ENCODE measurements around the gene ANKRD11.

Gene ANKRD11

GRCh38 chr16:89417352-89417751, 73.0 kb downstream of the ANKRD11 start:
- Histone ChIP-seq H3K9ac (ENCODE audit: low read length in 2 of 2) (no peak overlapping the region), H3K27ac (ENCODE audit: low read length) (no peak overlapping the region), H3K9me3 (ENCODE audit: control insufficient read depth in 2 of 2, low read length in 2 of 2) (no peaks in the 10 kb centered on the region), H3K36me3 (ENCODE audit: control insufficient read depth in 2 of 2, insufficient read depth in 2 of 2, low read length in 2 of 2) (peaks cover 0 to 3% of the 10 kb centered on the region in 2 donors), H3K4me3 (ENCODE audit: low read length in 2 of 2) (no peak overlapping the region), H3K27me3 (ENCODE audit: control insufficient read depth in 1 of 2, insufficient read depth in 2 of 2, low read length in 2 of 2) (no peaks in the 10 kb centered on the region), H3K4me1 (ENCODE audit: control insufficient read depth, insufficient read depth, low read length) (peaks cover 29% of the 10 kb centered on the region)

GRCh38 chr16:89413811-89414585, 76.4 kb downstream of the ANKRD11 start:
- Histone ChIP-seq H3K27me3 (ENCODE audit: control insufficient read depth in 1 of 2, insufficient read depth in 2 of 2, low read length in 2 of 2) (no peaks in the 10 kb centered on the region), H3K9me3 (ENCODE audit: control insufficient read depth in 2 of 2, low read length in 2 of 2) (no peaks in the 10 kb centered on the region), H3K27ac (ENCODE audit: low read length) (no peak overlapping the region), H3K4me3 (ENCODE audit: low read length in 2 of 2) (no peak overlapping the region), H3K9ac (ENCODE audit: low read length in 2 of 2) (no peak overlapping the region), H3K36me3 (ENCODE audit: control insufficient read depth in 2 of 2, insufficient read depth in 2 of 2, low read length in 2 of 2) (peaks cover 0 to 3% of the 10 kb centered on the region in 2 donors), H3K4me1 (ENCODE audit: control insufficient read depth, insufficient read depth, low read length) (peaks cover 55% of the 10 kb centered on the region)

GRCh38 chr16:89412811-89413210, 77.5 kb downstream of the ANKRD11 start:
- peaks cover 0 to 3% of the 10 kb centered on the region in 2 donors for H3K36me3 ChIP-seq (ENCODE audit: control insufficient read depth in 2 of 2, insufficient read depth in 2 of 2, low read length in 2 of 2)
- no peak overlapping the region for H3K9ac ChIP-seq (ENCODE audit: low read length in 2 of 2)
- H3K27ac ChIP-seq (ENCODE audit: low read length), result no peak overlapping the region
- H3K4me3 ChIP-seq (ENCODE audit: low read length in 2 of 2), result no peak overlapping the region
- peaks cover 64% of the 10 kb centered on the region for H3K4me1 ChIP-seq (ENCODE audit: control insufficient read depth, insufficient read depth, low read length)
- H3K27me3 ChIP-seq (ENCODE audit: control insufficient read depth in 1 of 2, insufficient read depth in 2 of 2, low read length in 2 of 2), result no peaks in the 10 kb centered on the region
- H3K9me3 ChIP-seq (ENCODE audit: control insufficient read depth in 2 of 2, low read length in 2 of 2), result no peaks in the 10 kb centered on the region

GRCh38 chr16:89411335-89411850, 79.0 kb downstream of the ANKRD11 start:
- H3K36me3 ChIP-seq (ENCODE audit: control insufficient read depth in 2 of 2, insufficient read depth in 2 of 2, low read length in 2 of 2), result no peaks in the 10 kb centered on the region
- H3K4me1 ChIP-seq (ENCODE audit: control insufficient read depth, insufficient read depth, low read length), result peaks cover 71% of the 10 kb centered on the region
- H3K9me3 ChIP-seq (ENCODE audit: control insufficient read depth in 2 of 2, low read length in 2 of 2), result no peaks in the 10 kb centered on the region
- H3K4me3 ChIP-seq (ENCODE audit: low read length in 2 of 2), result peak overlapping the region in 1 of 2 donors; percentile 29
- no peak overlapping the region for H3K27ac ChIP-seq (ENCODE audit: low read length)
- H3K27me3 ChIP-seq (ENCODE audit: control insufficient read depth in 1 of 2, insufficient read depth in 2 of 2, low read length in 2 of 2), result no peaks in the 10 kb centered on the region
- no peak overlapping the region for H3K9ac ChIP-seq (ENCODE audit: low read length in 2 of 2)

GRCh38 chr16:89410794-89411309, 79.5 kb downstream of the ANKRD11 start:
- Histone ChIP-seq H3K9ac (ENCODE audit: low read length in 2 of 2) (no peak overlapping the region), H3K4me1 (ENCODE audit: control insufficient read depth, insufficient read depth, low read length) (peaks cover 76% of the 10 kb centered on the region), H3K36me3 (ENCODE audit: control insufficient read depth in 2 of 2, insufficient read depth in 2 of 2, low read length in 2 of 2) (no peaks in the 10 kb centered on the region), H3K9me3 (ENCODE audit: control insufficient read depth in 2 of 2, low read length in 2 of 2) (no peaks in the 10 kb centered on the region), H3K4me3 (ENCODE audit: low read length in 2 of 2) (peak overlapping the region in 1 of 2 donors; percentile 29), H3K27me3 (ENCODE audit: control insufficient read depth in 1 of 2, insufficient read depth in 2 of 2, low read length in 2 of 2) (no peaks in the 10 kb centered on the region), H3K27ac (ENCODE audit: low read length) (no peak overlapping the region)

- Histone ChIP-seq H3K4me1 (ENCODE audit: control insufficient read depth, insufficient read depth, low read length) (peaks cover 76% of the 10 kb centered on the region), H3K27ac (ENCODE audit: low read length) (no peak overlapping the region)
Measured at GRCh38 chr16:89410322-89410721, 80.0 kb downstream of the ANKRD11 start.

GRCh38 chr16:89409161-89409711, 81.1 kb downstream of the ANKRD11 start:
- no peaks in the 10 kb centered on the region for H3K27me3 ChIP-seq (ENCODE audit: control insufficient read depth in 1 of 2, insufficient read depth in 2 of 2, low read length in 2 of 2)
- no peak overlapping the region for H3K4me3 ChIP-seq (ENCODE audit: low read length in 2 of 2)
- peak overlapping the region; percentile 18 for H3K27ac ChIP-seq (ENCODE audit: low read length)
- no peaks in the 10 kb centered on the region for H3K9me3 ChIP-seq (ENCODE audit: control insufficient read depth in 2 of 2, low read length in 2 of 2)
- H3K9ac ChIP-seq (ENCODE audit: low read length in 2 of 2), result no peak overlapping the region
- peaks cover 78% of the 10 kb centered on the region for H3K4me1 ChIP-seq (ENCODE audit: control insufficient read depth, insufficient read depth, low read length)
- H3K36me3 ChIP-seq (ENCODE audit: control insufficient read depth in 2 of 2, insufficient read depth in 2 of 2, low read length in 2 of 2), result no peaks in the 10 kb centered on the region

More at GRCh38 chr16:89410322-89410721, 80.0 kb downstream of the ANKRD11 start:
- Histone ChIP-seq H3K9ac (ENCODE audit: low read length in 2 of 2) (no peak overlapping the region), H3K4me3 (ENCODE audit: low read length in 2 of 2) (peak overlapping the region in 1 of 2 donors; percentile 29), H3K9me3 (ENCODE audit: control insufficient read depth in 2 of 2, low read length in 2 of 2) (no peaks in the 10 kb centered on the region), H3K36me3 (ENCODE audit: control insufficient read depth in 2 of 2, insufficient read depth in 2 of 2, low read length in 2 of 2) (no peaks in the 10 kb centered on the region), H3K27me3 (ENCODE audit: control insufficient read depth in 1 of 2, insufficient read depth in 2 of 2, low read length in 2 of 2) (no peaks in the 10 kb centered on the region)

- Histone ChIP-seq H3K9me3 (ENCODE audit: control insufficient read depth in 2 of 2, low read length in 2 of 2) (no peaks in the 10 kb centered on the region), H3K27ac (ENCODE audit: low read length) (peak overlapping the region; percentile 18), H3K27me3 (ENCODE audit: control insufficient read depth in 1 of 2, insufficient read depth in 2 of 2, low read length in 2 of 2) (no peaks in the 10 kb centered on the region), H3K36me3 (ENCODE audit: control insufficient read depth in 2 of 2, insufficient read depth in 2 of 2, low read length in 2 of 2) (no peaks in the 10 kb centered on the region), H3K4me1 (ENCODE audit: control insufficient read depth, insufficient read depth, low read length) (peaks cover 74% of the 10 kb centered on the region), H3K4me3 (ENCODE audit: low read length in 2 of 2) (peak overlapping the region in 1 of 2 donors; percentile 49), H3K9ac (ENCODE audit: low read length in 2 of 2) (peak overlapping the region in 1 of 2 donors; percentile 36)
Measured at GRCh38 chr16:89408315-89408714, 82.0 kb downstream of the ANKRD11 start.

GRCh38 chr16:89407925-89408300, 82.4 kb downstream of the ANKRD11 start:
- Histone ChIP-seq H3K36me3 (ENCODE audit: control insufficient read depth in 2 of 2, insufficient read depth in 2 of 2, low read length in 2 of 2) (no peaks in the 10 kb centered on the region), H3K27ac (ENCODE audit: low read length) (no peak overlapping the region), H3K9ac (ENCODE audit: low read length in 2 of 2) (peak overlapping the region in 1 of 2 donors; percentile 36), H3K4me3 (ENCODE audit: low read length in 2 of 2) (peak overlapping the region in 1 of 2 donors; percentile 49), H3K27me3 (ENCODE audit: control insufficient read depth in 1 of 2, insufficient read depth in 2 of 2, low read length in 2 of 2) (no peaks in the 10 kb centered on the region), H3K4me1 (ENCODE audit: control insufficient read depth, insufficient read depth, low read length) (peaks cover 72% of the 10 kb centered on the region), H3K9me3 (ENCODE audit: control insufficient read depth in 2 of 2, low read length in 2 of 2) (no peaks in the 10 kb centered on the region)

- Histone ChIP-seq H3K4me1 (ENCODE audit: control insufficient read depth, insufficient read depth, low read length) (peaks cover 68% of the 10 kb centered on the region), H3K27ac (ENCODE audit: low read length) (no peak overlapping the region), H3K9me3 (ENCODE audit: control insufficient read depth in 2 of 2, low read length in 2 of 2) (no peaks in the 10 kb centered on the region), H3K27me3 (ENCODE audit: control insufficient read depth in 1 of 2, insufficient read depth in 2 of 2, low read length in 2 of 2) (no peaks in the 10 kb centered on the region), H3K4me3 (ENCODE audit: low read length in 2 of 2) (no peak overlapping the region), H3K36me3 (ENCODE audit: control insufficient read depth in 2 of 2, insufficient read depth in 2 of 2, low read length in 2 of 2) (no peaks in the 10 kb centered on the region), H3K9ac (ENCODE audit: low read length in 2 of 2) (no peak overlapping the region)
Measured at GRCh38 chr16:89407282-89407924, 83.0 kb downstream of the ANKRD11 start.
